Left renal cortex interstitium (tissue), 4 donors: ENCODE results near the gene KRTAP4-2. TPM values are rescaled to one million over a fixed set of nuclear protein-coding genes. Genes with fewer than 3 reads are reported as not detected.

Source experiments
- polyA plus RNA-seq, 4 donors: library from polyadenylated mRNA; unstranded; fragments of 120-200 nt; gene quantifications; one replicate each; pipeline ENCODE4 v1.2.1, GENCODE V29; 2013; ENCODE audit not compliant: insufficient read length in 4 of 4

Gene KRTAP4-2
- polyA plus RNA-seq, 4 donors: not detected

Other genes starting within 250 kb of the KRTAP4-2 start
- 1 to 10 TPM in 3 of 4 donors, under 1 TPM in 1; 0.57 to 2.3 (median 1.6) TPM for gene KRT23, start 240.6 kb downstream of the KRTAP4-2 start, polyA plus RNA-seq
- gene KRT39, start 211.3 kb downstream of the KRTAP4-2 start, polyA plus RNA-seq: under 1 TPM in 1 of 4 donors, not detected in 3; 0.09 TPM
- gene KRT40, start 193.9 kb downstream of the KRTAP4-2 start, polyA plus RNA-seq: under 1 TPM in 1 of 4 donors, not detected in 3; 0.08 TPM
- not detected for gene KRTAP3-3, start 184.1 kb downstream of the KRTAP4-2 start, polyA plus RNA-seq
- gene KRTAP3-2, start 178.3 kb downstream of the KRTAP4-2 start, polyA plus RNA-seq: not detected
- not detected for gene KRTAP3-1, start 169.1 kb downstream of the KRTAP4-2 start, polyA plus RNA-seq
- gene KRTAP1-5, start 151.0 kb downstream of the KRTAP4-2 start, polyA plus RNA-seq: not detected
- not detected for gene KRTAP1-4, start 148.0 kb downstream of the KRTAP4-2 start, polyA plus RNA-seq
- not detected for gene KRTAP1-3, start 143.3 kb downstream of the KRTAP4-2 start, polyA plus RNA-seq
- not detected for gene KRTAP1-1, start 136.8 kb downstream of the KRTAP4-2 start, polyA plus RNA-seq
- not detected for gene KRTAP2-1, start 130.9 kb downstream of the KRTAP4-2 start, polyA plus RNA-seq
- gene KRTAP2-2, start 123.0 kb downstream of the KRTAP4-2 start, polyA plus RNA-seq: not detected
- gene KRTAP2-3, start 118.1 kb downstream of the KRTAP4-2 start, polyA plus RNA-seq: not detected
- gene KRTAP2-4, start 112.3 kb downstream of the KRTAP4-2 start, polyA plus RNA-seq: not detected
- not detected for gene KRTAP4-7, start 94.1 kb downstream of the KRTAP4-2 start, polyA plus RNA-seq
- gene KRTAP4-8, start 80.1 kb downstream of the KRTAP4-2 start, polyA plus RNA-seq: not detected
- gene KRTAP4-16, start 76.0 kb downstream of the KRTAP4-2 start, polyA plus RNA-seq: not detected
- not detected for gene KRTAP4-9, start 72.8 kb downstream of the KRTAP4-2 start, polyA plus RNA-seq
- gene KRTAP4-11, start 59.8 kb downstream of the KRTAP4-2 start, polyA plus RNA-seq: not detected
- gene KRTAP4-12, start 54.0 kb downstream of the KRTAP4-2 start, polyA plus RNA-seq: not detected
- gene KRTAP4-6, start 37.7 kb downstream of the KRTAP4-2 start, polyA plus RNA-seq: not detected
- not detected for gene KRTAP4-5, start 28.4 kb downstream of the KRTAP4-2 start, polyA plus RNA-seq
- not detected for gene KRTAP4-4, start 17.5 kb downstream of the KRTAP4-2 start, polyA plus RNA-seq
- not detected for gene KRTAP4-3, start 10.0 kb downstream of the KRTAP4-2 start, polyA plus RNA-seq
- gene KRTAP4-1, start 6.7 kb upstream of the KRTAP4-2 start, polyA plus RNA-seq: not detected
- not detected for gene KRTAP9-1, start 11.7 kb upstream of the KRTAP4-2 start, polyA plus RNA-seq
- gene KRTAP9-2, start 48.4 kb upstream of the KRTAP4-2 start, polyA plus RNA-seq: not detected
- gene KRTAP9-3, start 54.2 kb upstream of the KRTAP4-2 start, polyA plus RNA-seq: not detected
- not detected for gene KRTAP9-8, start 59.8 kb upstream of the KRTAP4-2 start, polyA plus RNA-seq
- gene KRTAP9-4, start 71.5 kb upstream of the KRTAP4-2 start, polyA plus RNA-seq: not detected
- not detected for gene KRTAP9-9, start 77.2 kb upstream of the KRTAP4-2 start, polyA plus RNA-seq
- gene KRTAP9-6, start 87.2 kb upstream of the KRTAP4-2 start, polyA plus RNA-seq: under 1 TPM in 3 of 4 donors, not detected in 1; 0.09 to 0.14 (median 0.10) TPM
- not detected for gene KRTAP9-7, start 97.5 kb upstream of the KRTAP4-2 start, polyA plus RNA-seq
- not detected for gene KRTAP29-1, start 124.6 kb upstream of the KRTAP4-2 start, polyA plus RNA-seq
- not detected for gene KRTAP16-1, start 131.1 kb upstream of the KRTAP4-2 start, polyA plus RNA-seq
- gene KRTAP17-1, start 137.5 kb upstream of the KRTAP4-2 start, polyA plus RNA-seq: not detected
- gene KRT33A, start 172.6 kb upstream of the KRTAP4-2 start, polyA plus RNA-seq: not detected
- not detected for gene KRT33B, start 191.6 kb upstream of the KRTAP4-2 start, polyA plus RNA-seq
- not detected for gene KRT34, start 204.1 kb upstream of the KRTAP4-2 start, polyA plus RNA-seq
- gene KRT31, start 219.4 kb upstream of the KRTAP4-2 start, polyA plus RNA-seq: not detected
- gene KRT37, start 246.4 kb upstream of the KRTAP4-2 start, polyA plus RNA-seq: not detected